HG03442 (cell line): ENCODE measurements around the gene TMEM176A.
A peak's percentile ranks its signal among the peaks of the same experiment; 100 is the strongest.
"Not testable (repeated sequence)": the region's sequence is repeated elsewhere in the genome, so short reads cannot be mapped to it uniquely, and the experiment has no call there.

Experiments
- ATAC-seq: cut with Tn5 transposase; IDR thresholded peaks from one replicate; pipeline ENCODE4 v1.9.1; 2021; ENCODE audit warnings: mild to moderate bottlenecking, moderate library complexity; ENCODE audit not compliant: unreplicated experiment

TMEM176A gene, protein sequence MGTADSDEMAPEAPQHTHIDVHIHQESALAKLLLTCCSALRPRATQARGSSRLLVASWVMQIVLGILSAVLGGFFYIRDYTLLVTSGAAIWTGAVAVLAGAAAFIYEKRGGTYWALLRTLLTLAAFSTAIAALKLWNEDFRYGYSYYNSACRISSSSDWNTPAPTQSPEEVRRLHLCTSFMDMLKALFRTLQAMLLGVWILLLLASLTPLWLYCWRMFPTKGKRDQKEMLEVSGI

DNA sequence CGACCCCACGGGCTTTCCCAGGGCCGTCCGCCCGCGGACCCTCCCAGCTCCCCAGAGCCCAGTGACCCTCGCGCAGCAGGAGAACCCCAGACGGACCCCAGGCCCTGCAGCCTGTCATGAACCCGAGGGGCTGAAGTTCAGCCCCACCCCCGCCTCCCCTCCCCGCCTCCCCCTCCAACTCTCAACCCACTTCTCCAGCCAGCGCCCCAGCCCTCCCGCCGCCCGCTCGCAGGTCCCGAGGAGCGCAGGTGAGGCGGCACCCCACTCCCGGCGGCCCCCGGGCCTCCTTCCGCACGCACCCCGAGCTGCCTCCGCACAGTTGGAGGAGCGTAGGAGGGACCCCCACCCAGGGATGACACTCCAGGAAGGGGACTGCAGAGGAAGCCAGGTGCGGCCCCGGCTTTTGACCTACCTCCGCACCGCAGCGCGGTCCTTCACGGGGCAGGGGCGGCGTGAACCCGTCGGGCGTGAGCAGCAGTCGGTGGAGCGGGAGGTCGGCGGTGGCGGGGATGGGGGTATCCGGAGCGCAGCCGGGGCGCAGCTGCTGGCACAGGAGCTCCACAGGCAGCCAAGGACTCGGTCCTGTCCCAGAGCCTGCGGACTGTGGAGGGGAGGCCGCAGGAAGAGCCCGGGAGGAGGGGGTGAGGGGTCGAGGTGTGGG, at the start of gene TMEM176A:
TMEM176A (plus strand) TSS at position 189 of the 661 bp plus-strand sequence. CDS start 782 bp downstream, outside the sequence.
- no peak for ATAC-seq

DNA sequence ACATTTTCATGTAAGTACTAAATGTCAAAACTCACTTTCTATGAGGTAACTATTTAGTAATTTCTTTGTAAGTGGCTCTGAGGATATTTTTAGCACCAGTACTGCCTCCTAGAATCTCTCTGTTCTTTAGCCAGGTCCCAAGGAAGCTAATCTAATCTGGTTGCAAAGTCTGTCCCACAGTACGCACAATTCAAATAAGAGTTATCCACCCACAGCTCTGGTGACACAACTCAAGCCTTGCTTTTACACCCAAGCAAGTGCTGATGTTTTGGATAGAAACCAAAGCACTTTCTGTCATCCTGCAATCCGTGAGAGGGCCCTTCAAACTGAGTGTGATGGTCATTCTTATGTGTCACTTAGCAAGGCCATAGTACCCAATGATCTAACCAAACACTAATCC, 48.9 kb upstream of the TMEM176A start:
- no peak for ATAC-seq

DNA sequence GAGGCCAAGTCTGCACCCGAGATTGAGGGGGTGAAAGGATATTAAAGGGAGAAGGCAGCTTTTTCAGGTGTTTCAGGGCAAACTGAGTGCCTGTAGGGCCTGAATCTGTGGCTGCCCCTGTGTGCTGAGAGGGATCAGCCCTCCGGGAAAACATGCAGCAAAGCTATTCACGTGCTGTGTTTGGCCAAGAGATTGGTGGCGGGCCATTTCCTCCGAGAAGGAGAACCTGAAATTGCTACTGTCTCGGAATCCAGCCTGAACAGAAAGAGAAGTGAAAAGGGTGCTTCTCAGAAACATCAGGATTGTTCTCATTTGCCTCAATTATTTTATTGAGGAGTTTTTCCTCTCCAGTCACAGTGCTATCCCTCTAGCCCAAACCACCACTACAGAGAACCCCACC, 47.3 kb upstream of the TMEM176A start:
- ATAC-seq: no peak

DNA sequence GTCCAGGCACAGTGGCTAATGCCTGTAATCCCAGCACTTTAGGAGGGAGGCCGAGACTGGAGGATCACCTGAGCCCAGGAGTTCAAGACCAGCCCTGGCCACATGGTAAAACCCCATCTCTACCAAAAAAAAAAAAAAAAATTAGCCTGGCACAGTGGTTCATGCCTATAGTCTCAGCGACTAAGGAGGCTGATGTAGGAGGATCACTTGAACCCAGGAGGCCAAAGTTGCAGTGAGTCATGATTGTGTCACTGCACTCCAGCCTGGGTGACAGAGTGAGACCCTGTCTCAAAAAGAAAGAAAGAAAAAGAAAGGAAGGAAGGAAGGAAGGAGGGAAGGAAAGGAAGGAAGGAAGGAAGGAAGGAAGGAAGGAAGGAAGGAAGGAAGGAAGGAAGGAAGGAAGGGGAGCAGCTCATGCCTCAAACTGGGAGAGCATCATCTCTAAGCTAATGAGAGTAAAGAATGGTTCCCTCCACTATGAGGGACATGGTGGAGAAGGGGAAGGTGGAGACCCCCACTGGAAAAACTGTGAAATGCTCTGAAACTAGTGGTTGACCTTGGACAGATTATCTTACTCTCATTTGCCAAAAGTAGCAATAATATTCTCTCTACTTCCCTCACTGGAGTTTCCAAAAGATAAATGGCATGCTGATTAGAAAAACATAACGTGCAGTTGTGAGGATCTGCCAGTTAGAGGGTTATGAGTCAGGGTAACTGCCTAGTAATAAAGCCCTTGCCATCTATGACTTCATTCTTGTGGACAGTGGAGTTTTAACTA, 46.6 kb upstream of the TMEM176A start:
- ATAC-seq: no peak

DNA sequence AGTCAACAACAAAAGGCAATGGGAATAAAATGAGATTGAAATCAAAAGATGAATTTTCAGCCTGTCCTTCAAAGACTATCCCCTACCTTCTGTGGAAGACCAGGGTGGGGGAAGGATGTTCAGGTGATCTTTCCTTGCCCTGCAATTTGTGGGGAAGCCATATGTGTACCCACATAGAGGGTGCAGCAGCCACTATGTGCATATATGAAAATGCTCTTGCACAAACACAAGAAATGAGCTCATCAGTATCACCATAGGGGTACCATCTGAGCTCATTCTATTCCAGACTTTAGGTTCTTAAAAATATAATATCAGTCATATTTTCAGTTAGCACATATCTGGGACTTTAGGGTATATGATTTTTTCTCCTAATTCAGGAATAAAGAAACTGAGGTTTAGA, 45.6 kb upstream of the TMEM176A start:
- ATAC-seq: no peak

DNA sequence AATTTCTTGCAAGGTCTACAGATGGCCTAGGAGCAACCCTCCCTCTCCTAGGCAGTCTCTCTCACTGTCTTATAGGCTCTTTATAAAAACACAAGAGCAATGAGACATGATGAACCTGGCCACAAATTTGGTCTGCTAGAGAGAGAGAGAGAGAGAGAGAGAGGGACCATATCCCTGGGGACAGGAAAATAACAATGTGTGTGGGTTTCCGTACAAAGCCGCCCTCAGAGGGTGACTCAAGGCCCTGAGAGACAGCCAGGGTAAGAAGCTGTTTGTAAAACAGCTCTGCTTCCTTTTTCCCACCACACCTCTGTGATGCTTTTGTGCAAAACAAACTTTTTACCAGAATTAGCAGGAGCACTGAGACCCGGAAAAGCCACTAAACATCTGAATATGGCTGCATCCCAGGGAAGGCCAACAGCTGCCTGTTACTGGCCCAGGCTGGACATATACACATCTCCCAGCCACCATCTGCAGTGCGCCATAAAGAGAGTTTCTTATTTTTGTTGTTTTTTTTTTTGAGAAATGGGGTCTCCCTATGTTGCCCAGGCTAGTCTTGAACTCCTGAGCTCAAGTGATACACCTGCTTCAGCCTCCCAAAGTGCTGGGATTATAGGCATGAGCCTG, 45.0 kb upstream of the TMEM176A start:
- peak; percentile 61 for ATAC-seq

DNA sequence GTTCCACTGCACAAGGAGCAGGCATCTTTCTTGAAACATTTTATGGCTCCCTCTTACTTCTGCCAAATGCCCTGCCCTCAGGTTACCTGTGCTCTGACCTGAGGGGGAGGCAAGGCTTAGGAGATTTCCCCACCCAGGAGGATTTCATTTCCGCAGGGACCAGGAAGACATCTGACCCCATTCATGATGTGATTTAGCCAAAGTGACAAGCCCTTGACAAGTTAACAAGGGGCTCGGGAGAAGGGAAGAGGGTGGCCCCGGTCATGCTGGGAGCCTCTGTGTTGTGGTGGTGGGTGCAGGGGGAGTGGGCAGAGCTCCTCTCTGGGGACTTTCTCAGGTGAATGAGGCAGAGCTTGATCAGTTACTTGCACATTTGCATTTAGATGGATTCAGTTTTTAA, 44.4 kb upstream of the TMEM176A start:
- ATAC-seq: no peak

DNA sequence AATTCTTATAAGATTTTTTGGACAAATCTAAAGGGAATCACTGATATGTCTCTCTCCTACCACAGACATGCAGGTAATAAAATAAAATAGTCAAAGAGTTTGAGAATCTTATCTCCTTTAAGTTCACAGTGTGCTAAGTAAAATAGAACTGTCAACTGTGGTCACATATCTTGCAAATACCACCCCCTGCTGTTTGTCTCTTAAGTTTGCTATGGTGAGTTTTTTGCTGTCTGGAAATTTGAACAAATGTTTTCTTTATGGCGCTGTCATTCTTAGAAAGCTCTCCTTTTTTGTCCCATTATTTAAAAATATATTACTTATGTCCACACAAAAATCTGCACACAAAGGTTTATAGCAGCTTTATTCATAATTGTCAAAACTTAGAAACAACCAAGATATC, 43.7 kb upstream of the TMEM176A start:
- ATAC-seq: no peak

DNA sequence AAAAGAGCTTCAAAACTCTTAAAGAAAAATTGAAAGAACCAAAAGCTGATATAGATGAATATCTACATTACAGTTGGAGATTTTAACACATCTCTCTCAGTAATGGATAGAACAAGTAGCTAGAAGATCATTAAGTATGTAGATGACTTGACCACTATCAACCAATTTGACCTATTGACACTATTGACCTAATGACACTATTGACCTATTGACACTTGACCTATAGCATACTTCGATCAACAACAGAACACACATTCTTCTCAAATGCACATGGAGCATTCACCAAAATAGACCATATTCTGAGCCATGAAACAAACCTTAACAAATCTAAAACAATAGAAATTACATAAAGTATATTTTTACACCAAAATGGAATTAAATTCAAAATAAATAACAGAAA, 41.1 kb upstream of the TMEM176A start:
- ATAC-seq: no peak

DNA sequence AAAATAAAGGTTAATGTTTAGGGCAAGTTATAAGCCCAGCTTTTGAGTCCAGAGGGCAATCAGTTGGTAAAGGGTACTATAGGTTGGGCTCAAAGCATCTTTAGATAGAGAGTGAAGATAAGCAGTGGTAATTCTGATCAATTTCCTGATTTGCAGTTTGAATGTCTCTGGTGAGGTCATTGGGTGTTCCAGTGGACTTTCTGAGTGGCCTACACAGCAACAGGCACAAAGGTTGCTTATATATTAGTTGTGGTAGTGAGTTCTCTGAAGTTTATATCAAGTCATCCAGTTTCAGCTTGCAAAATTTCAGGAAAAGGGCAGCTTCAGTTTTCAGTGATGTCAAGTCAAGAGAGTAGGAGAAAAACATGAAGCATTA, 34.2 kb upstream of the TMEM176A start:
- no peak for ATAC-seq

DNA sequence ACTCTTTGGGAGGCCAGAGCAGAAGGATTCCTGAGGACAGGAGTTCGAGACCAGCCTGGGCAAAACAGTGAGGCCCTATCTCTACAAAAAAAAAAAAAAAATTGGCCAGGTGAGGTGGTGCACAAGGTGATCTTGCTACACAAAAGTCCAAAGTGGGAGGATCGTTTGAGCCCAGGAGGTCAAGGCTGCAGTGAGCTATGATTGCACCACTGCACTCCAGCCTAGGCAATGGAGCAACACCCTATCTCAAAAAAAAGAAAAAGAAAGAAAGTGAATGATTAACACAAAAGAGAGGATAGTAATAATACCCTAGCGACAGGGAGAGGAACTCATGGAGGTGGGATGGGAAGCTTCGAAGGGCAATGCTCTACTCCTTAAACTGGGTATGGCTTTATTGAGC, 30.8 kb upstream of the TMEM176A start:
- no peak for ATAC-seq

DNA sequence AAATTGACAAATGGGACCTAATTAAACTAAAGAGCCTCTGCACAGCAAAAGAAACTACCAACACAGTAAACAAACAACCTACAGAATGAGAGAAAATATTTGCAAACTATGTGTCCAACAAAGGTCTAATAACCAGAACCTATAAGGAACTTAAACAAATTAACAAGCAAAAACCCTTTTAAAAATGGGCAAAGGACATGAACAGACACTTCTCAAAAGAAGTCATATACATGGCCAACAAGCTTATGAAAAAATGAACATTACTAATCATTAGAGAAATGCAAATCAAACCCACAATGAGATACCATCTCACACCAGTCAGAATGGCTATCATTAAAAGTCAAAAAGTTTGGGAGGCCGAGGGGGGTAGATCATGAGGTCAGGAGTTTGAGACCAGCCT, 26.4 kb upstream of the TMEM176A start:
- not testable (repeated sequence) for ATAC-seq

DNA sequence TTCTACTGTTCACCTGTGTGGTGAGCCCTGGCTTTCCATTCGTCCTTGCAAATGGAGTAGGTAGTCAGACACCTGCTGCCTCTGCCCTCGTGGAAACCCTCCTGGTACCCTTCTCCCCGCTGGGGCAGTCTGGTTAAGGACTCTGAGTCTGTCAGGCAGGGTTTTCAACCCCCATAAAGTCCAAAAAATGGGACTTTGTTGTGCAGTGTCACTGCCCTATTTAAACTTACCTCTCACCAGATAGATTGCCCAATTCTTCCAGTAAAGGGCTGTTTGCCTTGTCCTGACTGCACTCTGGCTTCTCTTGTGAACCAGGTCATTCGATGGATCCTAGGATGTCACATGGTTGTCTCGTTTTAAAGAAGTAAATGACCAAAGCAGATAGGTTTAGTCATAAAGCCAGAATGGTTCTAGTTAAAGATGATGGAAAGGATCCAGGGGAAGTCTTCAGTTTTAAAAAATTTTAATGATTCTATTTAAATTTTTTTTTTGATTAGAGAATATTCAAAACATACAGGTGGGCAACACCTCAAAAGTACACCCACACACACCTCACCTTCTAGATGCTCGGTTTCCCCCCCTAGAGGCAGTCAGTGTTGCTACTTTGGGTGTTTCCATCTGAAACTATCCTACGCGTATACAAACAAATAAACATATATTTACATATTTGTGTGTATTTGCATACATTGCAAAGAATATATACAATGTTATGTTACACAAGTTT, 22.4 kb upstream of the TMEM176A start:
- no peak for ATAC-seq

DNA sequence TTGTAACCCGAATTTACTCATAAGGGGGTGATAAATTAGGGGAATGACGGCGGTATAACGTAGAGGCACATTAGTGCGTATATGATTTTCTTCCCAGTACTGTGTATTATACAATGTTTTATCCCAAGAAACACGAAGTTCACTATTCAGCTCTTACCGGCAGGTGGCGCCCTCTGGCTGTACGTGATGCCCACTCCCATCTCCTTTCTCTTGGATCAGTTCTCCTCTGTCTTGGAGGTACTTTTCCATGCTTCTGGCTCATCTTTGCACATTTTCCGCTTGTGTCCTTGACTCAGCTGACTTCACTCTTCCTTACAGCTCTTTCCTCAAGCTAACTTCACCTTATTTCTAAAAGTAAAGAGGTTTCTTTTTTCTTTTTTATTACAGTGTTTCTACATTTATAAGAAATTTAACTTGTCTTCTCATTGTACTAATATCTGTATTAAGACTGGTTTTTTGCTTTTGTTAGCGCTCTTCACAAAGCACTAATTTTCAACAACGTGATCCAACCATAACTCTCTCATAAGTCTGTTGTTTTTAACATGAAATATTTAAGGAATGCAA, 21.7 kb upstream of the TMEM176A start:
- ATAC-seq: no peak

DNA sequence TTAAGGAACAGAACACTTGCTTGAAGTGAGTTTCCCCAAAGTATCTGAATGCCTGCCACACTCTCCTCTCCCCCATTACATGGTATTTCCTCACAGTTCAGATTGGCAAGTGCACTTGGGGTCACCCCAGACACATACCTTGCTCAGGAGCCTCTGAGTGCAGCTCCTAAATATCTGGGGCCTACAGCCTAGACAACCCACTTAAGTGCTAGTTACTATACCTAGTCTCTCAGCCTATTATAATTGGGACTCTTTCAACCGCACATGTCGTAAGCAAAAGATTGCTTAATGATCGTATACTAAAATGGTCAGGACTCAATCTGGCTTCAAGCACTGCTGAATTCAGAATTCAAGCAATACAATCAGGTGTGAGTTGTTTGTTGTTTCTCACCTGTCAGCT, 20.3 kb upstream of the TMEM176A start:
- no peak for ATAC-seq

DNA sequence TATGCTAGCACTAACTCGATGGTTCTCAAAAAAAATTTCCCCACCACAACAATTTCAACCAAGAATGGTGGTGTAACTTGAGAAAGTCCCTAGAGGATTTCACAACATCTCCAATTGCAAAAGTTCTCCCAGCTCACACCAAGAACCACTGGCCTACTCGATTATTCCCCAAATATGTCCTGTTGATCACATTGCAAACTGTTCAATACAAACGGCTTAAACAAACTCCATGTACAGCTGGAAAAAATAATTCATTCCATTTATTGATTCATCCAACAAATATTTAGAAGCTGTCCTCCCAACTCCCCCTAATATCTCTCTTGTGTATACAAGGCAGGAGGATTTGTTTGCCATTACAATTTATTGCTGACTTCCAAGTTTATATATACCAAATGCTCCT, 19.5 kb upstream of the TMEM176A start:
- no peak for ATAC-seq

DNA sequence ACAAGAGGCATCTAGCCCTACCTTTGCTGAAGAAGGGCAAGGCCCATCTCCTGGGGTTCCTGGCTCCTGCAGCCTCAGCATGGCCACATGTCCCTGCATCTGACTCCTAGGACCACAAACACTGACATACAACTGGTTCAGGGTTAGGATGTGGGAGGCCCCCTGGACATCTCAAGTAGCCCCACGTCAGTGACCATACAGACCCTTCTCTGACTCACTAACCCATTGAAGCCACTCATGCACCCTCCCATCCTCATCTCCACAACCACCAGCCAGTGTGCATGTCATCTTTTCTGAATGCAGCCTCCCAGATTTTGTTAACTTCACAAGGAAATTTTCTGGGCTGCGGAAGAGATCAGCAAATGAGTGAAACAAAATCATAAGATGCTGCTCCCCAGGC, 18.6 kb upstream of the TMEM176A start:
- no peak for ATAC-seq

DNA sequence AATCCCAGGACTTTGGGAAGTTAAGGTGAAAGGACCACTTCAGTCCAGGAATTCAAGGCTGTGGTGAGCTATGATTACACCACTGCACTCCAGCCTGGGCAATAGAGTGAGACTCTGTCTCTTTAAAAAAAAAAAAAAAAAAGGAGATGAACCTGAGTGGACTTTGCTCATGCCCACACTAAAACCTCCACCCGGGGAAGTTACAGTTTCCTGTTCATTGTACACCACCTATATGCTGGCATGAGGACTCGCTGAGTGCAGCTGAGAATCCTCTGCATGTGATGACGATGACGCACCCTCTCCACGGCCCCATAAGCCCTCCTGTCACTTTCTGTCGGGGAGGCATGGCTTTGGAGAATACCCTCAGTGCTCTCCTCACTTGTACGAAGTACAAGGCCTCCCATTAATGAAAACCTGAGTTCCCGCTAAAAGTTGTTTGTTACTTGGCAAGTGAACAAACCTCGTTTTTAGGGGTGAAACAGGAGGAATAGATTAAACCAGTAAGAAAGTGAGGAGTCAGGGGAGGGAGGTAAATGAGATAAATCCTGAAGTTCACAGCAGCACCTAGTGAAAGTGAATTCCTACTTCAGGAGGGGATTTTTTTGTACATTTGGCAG, 16.3 kb upstream of the TMEM176A start:
- no peak for ATAC-seq

DNA sequence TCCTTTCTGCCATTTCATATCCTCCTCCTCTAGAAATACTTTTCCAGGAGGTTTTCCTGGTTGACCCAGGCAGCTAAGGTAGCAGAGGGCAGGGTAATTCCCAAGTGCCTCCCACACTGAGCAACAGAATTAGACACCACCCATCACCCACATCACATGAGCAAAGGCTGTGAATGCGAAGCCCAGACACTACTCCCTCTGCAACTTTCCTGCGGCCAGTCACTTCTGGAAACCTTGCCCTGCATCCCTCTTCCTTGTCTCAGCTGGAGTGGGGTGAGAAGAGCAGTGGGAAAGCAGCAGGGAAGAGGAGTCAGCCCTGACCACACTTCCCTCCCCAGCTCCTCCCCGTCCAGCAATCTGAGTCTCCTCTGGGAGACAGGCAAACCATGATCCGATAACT, 15.6 kb upstream of the TMEM176A start:
- no peak for ATAC-seq
